Sigmoid colon (tissue), 7 donors: ENCODE measurements around the gene PTPRT. TPM values are rescaled to one million over a fixed set of nuclear protein-coding genes. Genes with fewer than 3 reads are reported as not detected.

ENCODE experiments used
- DNase-seq: peaks from one replicate; pipeline ENCODE4 v3.0.0-alpha.2; 2019
- H3K27ac ChIP-seq, 4 donors: fragments of 200-600 bp; sonication (generic); one replicate each; pipeline ENCODE4 v1.5.1; 2016 to 2019; ENCODE audit warnings: mild to moderate bottlenecking in 1 of 4
- H3K27me3 ChIP-seq, 3 donors: fragments of 200-600 bp; sonication (generic); one replicate each; pipeline ENCODE4 v1.5.1; 2019; ENCODE audit warnings: mild to moderate bottlenecking in 1 of 3
- H3K36me3 ChIP-seq, 4 donors: fragments of 200-600 bp; sonication (generic); one replicate each; pipeline ENCODE4 v1.5.1; 2016 to 2019
- H3K4me1 ChIP-seq, 4 donors: fragments of 200-600 bp; sonication (generic); one replicate each; pipeline ENCODE4 v1.5.1; 2017 to 2019
- H3K4me3 ChIP-seq, 4 donors: fragments of 200-600 bp; sonication (generic); one replicate each; pipeline ENCODE4 v1.5.1; 2017 to 2019; ENCODE audit warnings: mild to moderate bottlenecking in 2 of 4, moderate library complexity in 1 of 4
- H3K9me3 ChIP-seq, 4 donors: fragments of 200-600 bp in 3 of 4; sonication (generic) in 3 of 4; one replicate each; pipeline versions ENCODE4 v1.5.1 to v1.6.1; 2013 to 2019
- EP300 ChIP-seq, 4 donors: sonication (generic); formaldehyde crosslinking; IDR thresholded peaks; one replicate each; pipeline ENCODE4 v1.6.1; 2017; ENCODE audit warnings: antibody characterized with exemption in 4 of 4
- POLR2A ChIP-seq, 2 donors: fragments of 450-650 bp; IDR thresholded peaks; one replicate each; pipeline ENCODE4 v1.6.1; 2016; ENCODE audit warnings: antibody characterized with exemption in 2 of 2, mild to moderate bottlenecking in 2 of 2, moderate library complexity in 2 of 2
- POLR2AphosphoS5 ChIP-seq, 4 donors: sonication (generic); formaldehyde crosslinking; IDR thresholded peaks; one replicate each; pipeline ENCODE4 v1.6.1; 2017; ENCODE audit warnings: antibody characterized with exemption in 4 of 4
- WGBS, 2 donors: extraction: QIAGEN DNeasy Blood & Tissue Kit; methylation state at CpG; one replicate each; pipeline ENCODE4 v1.1.7; 2013; 5-methylcytosine and 5-hydroxymethylcytosine counted together
- intact Hi-C: fragments of 100-400 bp; cut with DNase I; formaldehyde crosslinking; loops from one replicate; pipeline ENCODE4 v1.15.1; 2023
- polyA plus RNA-seq, 3 donors: library from polyadenylated mRNA; stranded (reverse); fragments of 200-250 nt; gene quantifications; one replicate each; pipeline ENCODE4 v1.2.3, GENCODE V29; 2013
- total RNA-seq, 4 donors: library from RNA; depleted of rRNA; stranded (reverse); fragments of >200 nt; gene quantifications; one replicate each; pipeline ENCODE4 v1.1.0, GENCODE V29; 2016
- TF ChIP-seq, protein P1 (sequence below), 4 experiments: fragments of 450-650 bp in 3 of 4; fragments of 200-600 bp in 1 of 4; IDR thresholded peaks; one replicate each; pipeline ENCODE4 v1.5.1; 2016 to 2019; ENCODE audit warnings: antibody characterized with exemption in 4 of 4, mild to moderate bottlenecking in 3 of 4, moderate library complexity in 2 of 4
- donor health status: healthy with polysubstance abuse.
- donor health status: Bipolar disorder and iron deficiency.
- donor health status: healthy.

Gene PTPRT
- total and polyA plus RNA-seq, 7 donors, result under 0.01 to 0.41 (median 0.12) TPM; not detected in 3

- intact Hi-C loops, result no loop called here
- Histone ChIP-seq H3K27ac (no peak overlapping the region), H3K36me3 (no peaks in the 10 kb centered on the region), H3K9me3 (no peaks in the 10 kb centered on the region), H3K4me1 (no peaks in the 10 kb centered on the region), H3K4me3 (no peak overlapping the region), H3K27me3 (no peaks in the 10 kb centered on the region)
- no peak for TF ChIP-seq POLR2A (IDR thresholded peaks at IDR 0.05)
- no peak for TF ChIP-seq POLR2AphosphoS5 (IDR thresholded peaks at IDR 0.05)
- no peak for TF ChIP-seq EP300 (IDR thresholded peaks at IDR 0.05)
- TF ChIP-seq, protein P1, sequence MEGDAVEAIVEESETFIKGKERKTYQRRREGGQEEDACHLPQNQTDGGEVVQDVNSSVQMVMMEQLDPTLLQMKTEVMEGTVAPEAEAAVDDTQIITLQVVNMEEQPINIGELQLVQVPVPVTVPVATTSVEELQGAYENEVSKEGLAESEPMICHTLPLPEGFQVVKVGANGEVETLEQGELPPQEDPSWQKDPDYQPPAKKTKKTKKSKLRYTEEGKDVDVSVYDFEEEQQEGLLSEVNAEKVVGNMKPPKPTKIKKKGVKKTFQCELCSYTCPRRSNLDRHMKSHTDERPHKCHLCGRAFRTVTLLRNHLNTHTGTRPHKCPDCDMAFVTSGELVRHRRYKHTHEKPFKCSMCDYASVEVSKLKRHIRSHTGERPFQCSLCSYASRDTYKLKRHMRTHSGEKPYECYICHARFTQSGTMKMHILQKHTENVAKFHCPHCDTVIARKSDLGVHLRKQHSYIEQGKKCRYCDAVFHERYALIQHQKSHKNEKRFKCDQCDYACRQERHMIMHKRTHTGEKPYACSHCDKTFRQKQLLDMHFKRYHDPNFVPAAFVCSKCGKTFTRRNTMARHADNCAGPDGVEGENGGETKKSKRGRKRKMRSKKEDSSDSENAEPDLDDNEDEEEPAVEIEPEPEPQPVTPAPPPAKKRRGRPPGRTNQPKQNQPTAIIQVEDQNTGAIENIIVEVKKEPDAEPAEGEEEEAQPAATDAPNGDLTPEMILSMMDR (IDR thresholded peaks at IDR 0.05), result no peak
- DNase-seq, result no peak
- 87 to 89% methylated on average over 4 of the region's 4 CpGs for WGBS, 2 donors
Measured at GRCh38 chr20:42985628-42986027, 204.1 kb downstream of the PTPRT start.

- 77 to 84% methylated on average over 6 of the region's 6 CpGs for WGBS, 2 donors
- no peaks in the 10 kb centered on the region for H3K36me3 ChIP-seq
- H3K27ac ChIP-seq, result no peak overlapping the region
- intact Hi-C loops, result no loop called here
- H3K4me3 ChIP-seq, result no peak overlapping the region
- TF ChIP-seq, protein P1 (IDR thresholded peaks at IDR 0.05), result no peak
- no peak for TF ChIP-seq POLR2AphosphoS5 (IDR thresholded peaks at IDR 0.05)
- TF ChIP-seq POLR2A (IDR thresholded peaks at IDR 0.05), result no peak
- no peak for TF ChIP-seq EP300 (IDR thresholded peaks at IDR 0.05)
- H3K27me3 ChIP-seq, result no peaks in the 10 kb centered on the region
- no peak for DNase-seq
- H3K4me1 ChIP-seq, result no peaks in the 10 kb centered on the region
- no peaks in the 10 kb centered on the region for H3K9me3 ChIP-seq
Measured at GRCh38 chr20:42982218-42982617, 207.5 kb downstream of the PTPRT start.

- no peaks in the 10 kb centered on the region for H3K36me3 ChIP-seq
- WGBS, 2 donors, result 31 to 74% methylated on average over 2 of the region's 2 CpGs
- DNase-seq, result no peak
- no peaks in the 10 kb centered on the region for H3K27me3 ChIP-seq
- no peak overlapping the region for H3K4me3 ChIP-seq
- intact Hi-C loops, result no loop called here
- no peak overlapping the region for H3K27ac ChIP-seq
- no peaks in the 10 kb centered on the region for H3K4me1 ChIP-seq
- no peaks in the 10 kb centered on the region for H3K9me3 ChIP-seq
- TF ChIP-seq EP300 (IDR thresholded peaks at IDR 0.05) (no peak), POLR2AphosphoS5 (IDR thresholded peaks at IDR 0.05) (no peak), POLR2A (IDR thresholded peaks at IDR 0.05) (no peak)
- TF ChIP-seq, protein P1 (IDR thresholded peaks at IDR 0.05), result no peak
Measured at GRCh38 chr20:42981253-42981652, 208.5 kb downstream of the PTPRT start.

GRCh38 chr20:42979720-42980119, 210.0 kb downstream of the PTPRT start:
- intact Hi-C loops, result no loop called here
- H3K9me3 ChIP-seq, result no peaks in the 10 kb centered on the region
- no peaks in the 10 kb centered on the region for H3K27me3 ChIP-seq
- no peak for DNase-seq
- H3K4me3 ChIP-seq, result no peak overlapping the region
- H3K36me3 ChIP-seq, result no peaks in the 10 kb centered on the region
- TF ChIP-seq EP300 (IDR thresholded peaks at IDR 0.05) (no peak), POLR2A (IDR thresholded peaks at IDR 0.05) (no peak), POLR2AphosphoS5 (IDR thresholded peaks at IDR 0.05) (no peak)
- TF ChIP-seq, protein P1 (IDR thresholded peaks at IDR 0.05), result no peak
- no peaks in the 10 kb centered on the region for H3K4me1 ChIP-seq
- WGBS, 2 donors, result 20 to 21% methylated on average over 5 of the region's 5 CpGs
- H3K27ac ChIP-seq, result no peak overlapping the region
